HG03103 (cell line): ENCODE measurements around the gene MRGPRG.

Experiments used
- ATAC-seq: cut with Tn5 transposase; IDR thresholded peaks from one replicate; pipeline ENCODE4 v1.9.1; 2021; ENCODE audit warnings: low read depth; ENCODE audit not compliant: unreplicated experiment

The MRGPRG gene

GRCh38 chr11:3226846-3227567, 8.4 kb upstream of the MRGPRG start:
- ATAC-seq: no peak

DNA sequence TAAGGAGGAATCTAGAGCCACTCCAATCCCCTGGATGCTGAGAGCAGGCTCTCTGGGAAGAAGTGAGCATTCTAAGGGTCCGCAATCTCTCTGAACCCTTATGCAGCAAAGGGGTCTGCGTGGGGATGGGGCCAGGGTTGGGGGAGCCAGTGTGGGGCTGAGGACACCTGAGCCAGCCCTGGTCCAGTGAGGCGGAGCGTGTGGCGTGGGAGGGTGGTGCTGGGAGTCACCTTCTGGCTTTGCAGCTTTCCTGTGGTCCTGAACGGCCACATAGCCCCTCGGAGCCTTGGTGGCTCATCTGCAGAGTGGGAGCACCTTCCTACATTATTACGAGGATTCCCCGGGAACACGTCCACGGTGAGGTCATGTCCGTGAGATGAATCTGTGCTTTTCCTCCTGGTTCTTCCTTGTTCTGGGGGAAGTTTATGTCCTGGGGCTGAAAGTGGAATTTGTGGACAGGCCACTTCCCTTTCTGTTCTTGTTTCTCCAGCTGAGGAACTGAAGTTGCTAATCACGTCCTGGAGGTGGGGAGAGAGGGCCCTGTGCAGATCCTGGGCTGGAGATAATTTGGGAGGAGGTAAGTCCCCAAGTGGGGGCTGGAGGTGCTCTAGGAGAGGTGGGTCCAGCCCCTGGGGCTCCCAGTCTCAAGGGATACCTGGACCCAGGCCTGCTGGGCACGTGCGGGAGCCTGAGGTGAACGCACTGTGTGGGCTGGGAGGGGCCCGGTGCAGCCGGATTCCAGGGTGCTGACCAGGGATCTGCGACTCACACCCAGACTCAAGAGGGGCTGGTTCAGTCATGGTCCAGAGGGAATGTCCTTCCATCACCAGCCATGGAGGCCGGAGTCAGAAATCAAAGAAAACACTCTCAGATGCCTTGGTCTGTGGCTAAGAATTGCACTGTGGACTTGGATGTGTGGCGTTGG, 7.5 kb upstream of the MRGPRG start:
- ATAC-seq: no peak

- ATAC-seq: no peak
These were observed 6.6 kb upstream of the MRGPRG start for GRCh38 chr11:3225159-3225758.

DNA sequence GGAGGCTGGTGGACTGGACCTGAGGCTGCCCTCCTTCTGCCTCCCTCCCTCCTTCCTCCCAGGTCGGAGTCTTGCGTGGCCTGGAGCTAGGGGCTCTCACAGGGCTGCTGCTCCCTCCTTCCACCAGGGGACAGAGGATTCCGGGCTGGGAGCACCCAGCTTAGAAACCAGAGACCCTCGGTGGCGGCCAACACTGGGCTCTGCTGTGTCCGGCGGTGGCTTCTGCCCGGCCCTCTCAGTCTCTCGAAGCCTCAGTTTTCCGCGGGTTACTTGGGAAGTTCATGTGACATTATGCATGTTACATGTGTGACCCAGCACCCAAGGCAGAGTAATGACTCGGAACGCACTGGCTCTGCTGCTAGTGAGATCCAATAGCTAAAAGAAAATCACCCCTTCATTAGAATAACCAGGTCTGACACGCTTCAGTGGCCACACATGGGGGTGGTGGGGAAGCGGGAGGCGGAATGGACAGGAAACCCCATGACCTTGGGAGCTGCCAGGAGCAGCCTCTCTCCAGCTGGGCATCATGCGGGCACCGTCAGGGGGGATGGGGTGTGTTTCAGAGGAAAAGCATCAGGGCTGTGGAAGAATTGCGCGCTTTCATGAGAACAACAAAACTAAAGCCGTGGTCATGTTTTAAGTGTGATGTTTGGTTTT, 5.9 kb upstream of the MRGPRG start:
- ATAC-seq: no peak

GRCh38 chr11:3223932-3224381, 5.3 kb upstream of the MRGPRG start:
- ATAC-seq: no peak

DNA sequence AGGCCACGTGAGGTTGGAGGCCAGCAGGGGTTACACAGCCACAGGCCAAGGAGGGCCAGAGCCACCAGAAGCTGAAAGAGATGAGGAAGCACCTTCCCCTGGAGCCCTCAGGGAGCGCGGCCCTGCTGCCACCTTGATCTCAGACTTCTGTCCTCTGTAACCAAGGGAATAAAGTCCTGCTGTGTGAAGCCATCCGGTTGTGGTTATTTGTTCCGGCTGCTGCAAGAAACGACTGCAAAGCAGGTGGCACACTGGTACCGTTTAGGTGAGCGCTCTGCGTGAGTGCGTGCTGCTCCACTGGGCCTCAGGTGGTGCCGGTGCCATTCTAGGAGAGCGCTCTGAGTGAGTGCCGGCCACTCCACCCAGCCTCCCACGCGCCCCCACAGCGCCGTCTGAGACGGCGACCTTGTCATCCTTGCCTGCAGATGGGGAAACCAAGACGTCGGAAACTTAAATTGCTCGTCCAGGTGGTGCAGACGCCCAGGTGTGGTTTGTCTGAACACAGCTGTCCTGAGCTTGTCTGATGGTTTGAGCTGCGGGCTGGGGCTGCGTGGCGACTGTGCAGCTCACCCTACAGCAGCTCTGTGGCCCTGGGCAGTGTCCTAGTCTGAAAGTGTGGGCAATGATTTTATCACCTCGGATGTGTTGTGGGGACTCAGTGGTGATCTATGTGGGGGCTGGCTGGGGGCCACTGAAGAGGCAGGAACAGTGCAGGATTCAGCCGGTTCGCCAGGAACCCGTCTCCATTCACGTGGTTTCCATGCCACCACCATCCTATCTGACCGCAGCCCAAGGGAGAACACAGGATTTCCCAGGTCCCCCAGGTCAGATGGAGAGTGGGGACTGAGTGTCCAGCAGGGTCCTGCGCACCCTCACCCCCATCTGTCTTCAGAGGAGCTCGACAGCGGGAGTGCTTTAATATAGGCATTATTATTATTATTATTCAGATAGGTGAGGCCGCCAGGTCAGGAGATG, 4.6 kb upstream of the MRGPRG start:
- no peak for ATAC-seq

- ATAC-seq: no peak
These were observed 3.6 kb upstream of the MRGPRG start for GRCh38 chr11:3222003-3222855.

DNA sequence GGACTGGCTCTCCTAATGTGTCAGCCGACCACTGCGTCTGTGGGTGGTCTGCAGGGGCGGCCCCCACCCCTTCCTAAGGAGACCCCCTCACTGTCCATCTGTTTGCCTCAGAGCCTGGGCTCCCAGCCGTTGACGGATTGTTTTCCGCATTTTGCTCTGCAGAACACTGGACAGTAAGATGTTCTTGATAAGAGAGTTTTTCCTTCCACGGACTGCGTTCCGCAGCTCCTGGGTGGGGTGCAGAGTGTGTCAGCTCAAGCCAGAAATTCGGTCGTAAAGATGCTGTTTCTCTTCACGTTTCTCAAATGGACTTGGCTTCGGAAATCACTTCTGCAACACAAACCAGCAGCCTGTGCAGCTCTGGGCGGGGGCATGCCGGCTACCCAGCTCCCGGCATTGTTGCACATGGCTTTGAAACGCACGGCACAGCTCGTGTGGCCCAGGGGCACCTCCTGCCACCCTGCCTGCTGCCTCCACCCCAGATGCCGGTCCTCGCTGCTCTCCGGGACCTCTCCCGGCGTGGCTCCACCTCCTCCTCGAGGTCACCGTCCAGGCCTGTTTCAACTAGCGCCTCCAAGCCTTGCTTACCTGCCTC, 2.9 kb upstream of the MRGPRG start:
- ATAC-seq: no peak

DNA sequence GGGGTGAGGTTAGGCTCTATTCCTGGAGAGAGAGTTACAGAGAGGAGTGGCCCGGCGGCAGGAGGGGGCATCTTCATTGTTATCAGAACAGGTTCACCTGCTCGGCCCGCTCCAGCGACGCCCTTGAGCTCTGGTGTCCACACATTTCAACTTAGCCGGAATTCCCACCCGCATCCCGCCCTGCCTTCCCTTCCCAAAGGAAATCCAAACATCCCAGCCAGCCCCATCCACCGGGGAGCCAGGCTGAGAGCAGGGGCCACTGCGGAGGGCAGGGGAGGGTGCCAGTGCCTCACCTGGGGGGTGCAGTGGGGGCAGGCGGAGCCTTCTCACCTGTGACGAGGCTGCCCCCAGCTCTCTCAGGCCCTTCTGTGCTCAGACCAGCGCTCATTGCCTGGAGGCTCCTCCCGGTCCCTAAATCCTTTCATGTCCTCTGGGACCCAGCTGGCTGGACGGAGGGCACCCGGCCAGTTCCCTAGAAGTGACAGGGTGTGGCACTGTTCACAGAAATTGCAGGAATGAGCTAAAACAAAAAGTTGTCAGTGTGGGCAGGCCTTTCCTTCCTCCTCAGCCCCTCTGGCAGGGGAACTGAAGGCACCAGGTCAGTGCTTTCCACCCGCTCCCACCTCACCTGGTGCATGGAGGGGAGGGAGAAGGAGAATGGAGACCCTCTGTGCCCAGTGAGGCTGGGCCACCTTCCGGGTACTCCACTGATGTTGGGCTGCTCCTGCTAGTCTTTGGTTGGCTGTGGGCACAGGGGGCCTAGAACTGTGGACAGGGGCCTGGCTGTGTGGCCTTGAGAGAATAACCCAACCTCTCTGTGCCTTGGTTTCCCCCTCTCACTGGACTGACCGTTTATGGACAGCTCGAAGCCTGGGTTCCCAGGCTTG, 2.2 kb upstream of the MRGPRG start:
- ATAC-seq: no peak

DNA sequence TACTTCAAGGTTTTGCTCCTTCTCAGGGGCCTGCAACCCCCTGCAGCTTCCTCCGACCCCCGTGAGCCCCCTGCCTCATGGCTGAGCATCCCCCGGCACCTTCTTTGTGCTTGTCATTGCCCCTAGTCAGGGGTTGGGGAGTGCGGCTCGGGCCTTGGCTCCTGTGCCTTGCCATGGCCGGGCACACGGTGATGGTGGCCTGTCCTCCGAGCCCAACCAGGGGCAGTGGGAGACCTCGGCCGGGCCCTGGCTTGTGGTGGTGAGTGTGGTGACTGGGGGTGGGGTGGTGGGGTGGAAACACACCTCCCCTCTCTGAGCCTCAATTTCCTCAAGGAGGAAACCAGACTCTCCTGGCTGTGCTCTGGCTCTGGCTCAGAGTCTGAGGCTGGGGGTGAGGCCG, 1.5 kb upstream of the MRGPRG start:
- ATAC-seq: no peak

- no peak for ATAC-seq
These were observed 774 bp upstream of the MRGPRG start for GRCh38 chr11:3219281-3219892.

DNA sequence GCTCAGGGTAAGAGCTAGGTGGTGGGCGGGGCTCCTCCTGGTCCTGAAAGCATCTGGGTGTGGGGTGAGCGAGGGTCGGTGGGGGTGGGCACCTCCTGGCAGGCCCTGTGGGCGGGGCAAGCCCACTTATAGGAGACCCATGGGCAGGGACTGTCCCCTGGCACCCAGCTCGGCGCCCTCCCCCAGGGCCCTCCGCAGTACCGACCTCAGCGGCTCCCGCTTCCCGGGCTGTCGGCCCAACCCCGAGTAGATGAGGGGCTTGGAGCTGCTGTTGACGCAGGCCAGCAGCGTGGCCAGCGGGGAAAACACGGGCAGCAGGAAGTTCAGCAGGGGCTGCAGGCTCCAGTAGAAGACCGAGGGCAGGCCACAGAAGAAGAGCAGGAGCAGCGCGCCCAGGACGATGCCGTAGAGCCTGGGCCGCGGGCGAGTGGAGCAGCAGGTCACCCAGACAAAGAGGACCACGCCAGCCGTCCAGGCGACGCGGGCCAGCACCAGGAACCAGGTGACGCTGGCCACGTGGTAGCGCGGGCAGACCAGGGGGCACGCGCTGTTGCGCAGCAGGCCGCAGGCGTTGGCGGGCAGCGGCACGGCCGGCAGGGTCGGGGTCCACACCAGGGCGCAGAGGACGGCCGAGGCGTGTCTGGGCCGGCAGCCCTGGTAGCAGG, 663 bp downstream of the MRGPRG start:
- ATAC-seq: no peak

DNA sequence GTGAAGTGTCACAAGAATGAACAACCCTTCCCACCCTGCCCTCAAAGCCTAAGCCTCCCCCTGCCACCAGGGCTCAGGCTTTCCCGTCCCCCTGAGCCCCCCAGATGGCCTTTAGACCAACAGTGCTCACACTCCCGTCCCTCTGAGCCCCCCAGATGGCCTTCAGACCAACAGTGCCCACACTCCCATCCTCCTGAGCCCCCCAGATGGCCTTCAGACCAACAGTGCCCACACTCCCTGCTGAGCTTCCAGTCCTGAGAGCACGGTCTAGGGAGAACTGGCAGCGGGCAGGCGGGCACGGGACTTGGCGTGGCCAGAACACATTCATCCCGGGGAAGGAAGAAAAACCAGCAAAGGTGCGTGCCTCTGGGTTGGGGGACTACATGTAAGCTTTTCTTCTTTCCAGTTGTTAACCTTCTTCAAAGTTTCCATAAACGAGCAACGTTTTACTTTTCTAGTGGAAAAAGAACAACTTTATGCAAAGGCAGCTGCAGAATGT, 2.5 kb downstream of the MRGPRG start:
- no peak for ATAC-seq

- ATAC-seq: no peak
These were observed 3.1 kb downstream of the MRGPRG start for GRCh38 chr11:3215346-3216026.

DNA sequence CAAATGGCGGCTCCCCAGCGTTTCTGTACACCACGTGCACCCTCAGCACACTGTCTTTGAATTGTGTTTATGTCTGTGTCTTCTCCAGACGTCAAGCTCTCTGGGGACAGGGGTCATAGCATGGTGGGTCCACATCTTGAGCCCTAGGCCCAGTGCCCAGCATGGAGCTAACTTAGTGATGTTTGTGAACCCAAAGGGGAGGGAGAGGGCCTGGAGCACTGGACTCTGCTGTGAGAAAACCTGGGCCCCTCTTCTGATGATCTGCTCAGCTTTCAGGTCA, 4.3 kb downstream of the MRGPRG start:
- ATAC-seq: no peak
